AG04450 (cell line): Measurements from ENCODE around the gene THTPA. TPM values are rescaled to one million over a fixed set of nuclear protein-coding genes. Genes with fewer than 3 reads are reported as not detected.

Experiments
- CTCF ChIA-PET: fragments of 300-600, 350-600 bp; formaldehyde crosslinking; extraction: SDS; loops from one replicate; lab custom pipeline; 2022; ENCODE audit warnings: antibody characterized with exemption, inconsistent platforms; lab: Charles Lee
- POLR2A ChIA-PET: fragments of 350-600 bp; formaldehyde crosslinking; extraction: SDS; loops from one replicate; lab custom pipeline; 2021; ENCODE audit warnings: antibody characterized with exemption, inconsistent platforms; lab: Yijun Ruan, JAX
- DNase-seq: peaks from one replicate; pipeline ENCODE4 v3.0.0-alpha.2; 2011; ENCODE audit warnings: low read depth, low spot score
- H3K27ac ChIP-seq: one replicate; pipeline ENCODE4 v1.5.1; 2012; ENCODE audit warnings: low read depth, low read length, control low read depth
- H3K27me3 ChIP-seq: one replicate; pipeline ENCODE4 v1.6.0; 2012; ENCODE audit warnings: low read length; ENCODE audit not compliant: control insufficient read depth, insufficient read depth
- H3K4me3 ChIP-seq: 2 replicates; pipeline ENCODE4 v1.5.1; 2011; ENCODE audit warnings: mild to moderate bottlenecking, low read depth, low read length, control low read depth
- H3K9me3 ChIP-seq: 2 replicates; pipeline ENCODE4 v1.5.1; 2012; ENCODE audit warnings: low read length; ENCODE audit not compliant: control insufficient read depth, insufficient read depth
- CTCF ChIP-seq: IDR thresholded peaks from 2 replicates; pipeline ENCODE4 v1.5.1; 2011; ENCODE audit warnings: low read depth, low read length, control low read depth, inconsistent platforms
- polyA plus RNA-seq: library from polyadenylated mRNA; depleted of rRNA; stranded (reverse); fragments of >200 nt; gene quantifications from 2 replicates; pipeline ENCODE4 v1.2.3, GENCODE V29; 2011

The THTPA gene
- polyA plus RNA-seq, 1 experiment = 4.9 TPM

- POLR2A ChIA-PET = no interaction called here
- CTCF ChIA-PET = interaction anchor here (1.0 to 8.1 kb wide), 2 partner anchors 18 to 86 kb away, joined by 3 to 330 read pairs; no protein-coding TSS in a partner anchor
- no peak for DNase-seq
- peaks cover under 1% of the 10 kb centered on the region for H3K27me3 ChIP-seq
- no peak overlapping the region for H3K27ac ChIP-seq
- no peak overlapping the region for H3K4me3 ChIP-seq
- H3K9me3 ChIP-seq = no peaks in the 10 kb centered on the region; the same call in 1 of the 2 replicates
- no peak for TF ChIP-seq CTCF
Measured at GRCh38 chr14:23564181-23564812, 8.2 kb downstream of the THTPA start.

DNA sequence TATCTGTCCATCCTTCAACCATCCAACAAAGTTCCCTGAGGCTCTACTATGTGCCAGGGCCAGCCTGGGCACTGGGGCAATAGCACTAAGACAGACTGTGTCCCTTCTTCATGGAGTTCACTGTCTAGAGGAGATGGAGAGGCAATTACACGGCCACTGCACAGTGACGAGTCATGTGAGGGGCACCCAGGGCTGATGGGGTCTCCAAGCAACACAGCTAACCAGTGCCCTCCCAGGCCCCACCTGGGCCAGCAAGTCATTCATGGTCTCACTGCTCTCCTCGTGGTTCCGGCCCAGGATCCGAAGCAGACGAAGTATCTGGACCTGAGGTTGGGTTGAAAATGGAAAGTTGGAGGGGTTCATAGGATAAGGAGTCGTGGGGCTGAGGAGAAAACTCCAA, 8.8 kb downstream of the THTPA start:
- no peak for TF ChIP-seq CTCF
- DNase-seq = no peak
- ChIA-PET POLR2A (no interaction called here), CTCF (no interaction called here)
- H3K9me3 ChIP-seq = no peaks in the 10 kb centered on the region; the same call in 1 of the 2 replicates
- H3K27me3 ChIP-seq = peaks cover 5% of the 10 kb centered on the region
- no peak overlapping the region for H3K4me3 ChIP-seq
- no peak overlapping the region for H3K27ac ChIP-seq

DNA sequence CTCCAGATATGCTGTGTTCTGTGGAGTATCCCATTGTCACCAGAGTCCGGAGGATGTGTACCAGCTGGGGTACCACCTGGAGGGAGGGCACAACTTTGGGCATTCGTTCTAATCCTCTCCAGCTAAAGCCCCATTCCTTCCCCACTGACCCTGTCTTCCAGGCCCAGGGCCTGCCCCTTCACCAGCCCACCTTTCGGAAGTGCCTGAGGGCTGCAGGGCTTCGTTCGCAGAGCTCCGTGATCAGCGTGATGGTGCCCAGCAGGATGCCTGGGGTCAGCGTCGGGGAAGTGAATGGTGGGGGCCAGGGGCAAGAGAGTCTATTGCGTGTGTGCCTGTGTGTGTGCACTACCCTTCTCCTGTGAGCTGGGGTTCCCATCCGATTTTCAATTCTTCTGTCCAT, 9.6 kb downstream of the THTPA start:
- ChIA-PET CTCF (interaction anchor here (1.2 to 1.9 kb wide), 2 partner anchors 27 to 87 kb away, joined by 3 to 9 read pairs; no protein-coding TSS in a partner anchor), POLR2A (no interaction called here)
- TF ChIP-seq CTCF = no peak

DNA sequence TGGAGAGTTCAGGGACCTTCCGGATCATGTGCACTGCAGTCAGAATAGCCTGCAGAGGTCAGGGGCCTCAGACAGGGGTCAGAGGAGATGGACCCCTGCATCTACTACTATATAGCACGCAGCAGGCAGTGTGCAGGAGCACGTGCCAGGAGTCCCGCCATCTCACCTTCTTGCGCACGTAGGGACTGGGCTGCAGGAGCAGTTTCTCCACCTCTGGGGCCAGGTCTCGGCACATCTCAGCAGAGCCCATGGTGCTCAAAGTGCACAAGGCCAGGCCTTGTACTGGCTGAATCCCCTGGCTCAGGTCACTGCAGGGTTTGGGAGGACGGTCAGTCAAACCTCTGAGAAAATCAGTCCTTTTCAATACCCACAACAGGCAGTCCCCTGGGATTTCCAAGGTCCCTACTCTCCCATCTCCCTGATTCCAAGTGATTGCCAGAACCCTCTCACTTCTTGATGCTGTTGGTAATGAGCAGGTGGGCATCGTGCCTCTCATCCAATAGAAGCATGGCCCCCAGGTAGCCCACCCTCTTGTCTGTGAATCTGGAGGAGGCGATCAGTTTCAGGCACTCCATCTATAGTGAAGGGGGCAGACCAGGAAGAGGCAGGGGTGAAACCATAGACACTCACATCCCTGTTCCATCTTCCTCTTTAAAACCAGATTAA, 10.2 kb downstream of the THTPA start:
- DNase-seq = no peak
- no peak overlapping the region for H3K27ac ChIP-seq
- H3K27me3 ChIP-seq = peaks cover 12% of the 10 kb centered on the region
- H3K9me3 ChIP-seq = no peaks in the 10 kb centered on the region; the same call in 1 of the 2 replicates
- H3K4me3 ChIP-seq = no peak overlapping the region
- POLR2A ChIA-PET = no interaction called here
- CTCF ChIA-PET = interaction anchor here (0.9 to 1.9 kb wide), 3 partner anchors 27 to 88 kb away, joined by 3 to 9 read pairs (median 4); no protein-coding TSS in a partner anchor
- TF ChIP-seq CTCF = no peak

More for the DNA sequence above, 9.6 kb downstream of the THTPA start:
- Histone ChIP-seq H3K27ac (no peak overlapping the region), H3K4me3 (no peak overlapping the region), H3K9me3 (no peaks in the 10 kb centered on the region; the same call in 1 of the 2 replicates), H3K27me3 (peaks cover 6% of the 10 kb centered on the region)
- DNase-seq = no peak

DNA sequence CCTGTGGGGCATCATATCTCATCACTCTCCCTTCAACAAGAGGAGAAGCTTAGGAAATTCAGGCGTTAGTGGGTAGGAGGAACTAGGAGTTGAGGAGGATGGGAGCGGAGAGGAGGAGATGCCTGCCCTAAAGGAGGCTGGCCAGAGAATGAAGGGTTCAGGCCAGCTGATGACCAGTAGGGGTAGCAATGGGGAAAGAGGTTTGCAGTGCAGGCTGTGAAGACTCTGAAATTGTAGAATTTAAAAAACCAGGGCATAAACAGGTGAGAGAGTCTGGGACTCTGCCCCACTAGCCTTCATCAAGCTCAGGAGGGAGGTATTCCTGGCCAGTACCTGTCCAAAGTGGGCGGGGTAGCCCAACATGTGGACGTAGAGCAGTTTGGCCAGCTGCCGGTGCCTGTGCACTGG, 10.7 kb downstream of the THTPA start:
- Histone ChIP-seq H3K27me3 (peaks cover 17% of the 10 kb centered on the region), H3K4me3 (peak overlapping the region; percentile 66), H3K9me3 (no peaks in the 10 kb centered on the region; the same call in 1 of the 2 replicates), H3K27ac (no peak overlapping the region)
- POLR2A ChIA-PET = no interaction called here
- TF ChIP-seq CTCF = peak; percentile 18
- CTCF ChIA-PET = interaction anchor here (0.9 to 1.9 kb wide), 3 partner anchors 28 to 88 kb away, joined by 3 to 9 read pairs (median 4); no protein-coding TSS in a partner anchor
- no peak for DNase-seq
